HG03442 (cell line): Measurements from ENCODE around the gene SPA17.

Experiments
- ATAC-seq: cut with Tn5 transposase; IDR thresholded peaks from one replicate; pipeline ENCODE4 v1.9.1; 2021; ENCODE audit warnings: mild to moderate bottlenecking, moderate library complexity; ENCODE audit not compliant: unreplicated experiment

Gene SPA17

GRCh38 chr11:124722176-124722575, 48.5 kb downstream of the SPA17 start:
- no peak for ATAC-seq

- ATAC-seq, result peak; percentile 70
Observed at GRCh38 chr11:124724979-124725718, 51.4 kb downstream of the SPA17 start.

GRCh38 chr11:124725719-124726105, 52.0 kb downstream of the SPA17 start:
- ATAC-seq, result peak; percentile 20

GRCh38 chr11:124727474-124727873, 53.8 kb downstream of the SPA17 start:
- ATAC-seq, result no peak

GRCh38 chr11:124728134-124728533, 54.4 kb downstream of the SPA17 start:
- ATAC-seq, result no peak

GRCh38 chr11:124729571-124729970, 55.9 kb downstream of the SPA17 start:
- ATAC-seq, result no peak

- ATAC-seq, result no peak
Observed at GRCh38 chr11:124732230-124732629, 58.5 kb downstream of the SPA17 start.

- no peak for ATAC-seq
Observed at GRCh38 chr11:124736736-124737135, 63.0 kb downstream of the SPA17 start.

- no peak for ATAC-seq
Observed at GRCh38 chr11:124737638-124738305, 64.1 kb downstream of the SPA17 start.

GRCh38 chr11:124738713-124739478, 65.2 kb downstream of the SPA17 start:
- ATAC-seq, result no peak

- peak; percentile 96 for ATAC-seq
Observed at GRCh38 chr11:124739479-124740276, 66.0 kb downstream of the SPA17 start, which contains the start of gene NRGN. TSS of gene NRGN (plus strand) at chr11:124739942. CDS start at chr11:124740085, 143 bp downstream.

- peak; percentile 44 for ATAC-seq
Observed at GRCh38 chr11:124740277-124740882, 66.7 kb downstream of the SPA17 start.

GRCh38 chr11:124742555-124742954, 68.9 kb downstream of the SPA17 start:
- no peak for ATAC-seq

GRCh38 chr11:124743050-124743449, 69.3 kb downstream of the SPA17 start:
- no peak for ATAC-seq

GRCh38 chr11:124745270-124745834, 71.6 kb downstream of the SPA17 start:
- no peak for ATAC-seq

GRCh38 chr11:124745835-124746620, 72.3 kb downstream of the SPA17 start:
- ATAC-seq, result no peak

GRCh38 chr11:124746621-124747243, 73.0 kb downstream of the SPA17 start:
- peak; percentile 89 for ATAC-seq
